ENCODE measurements around the gene GNPTAB.

The GNPTAB gene

GRCh38 chr12:101832030-101832429, 1.3 kb upstream of the GNPTAB start:
- Histone ChIP-seq H3K27me3 (ENCODE audit: insufficient read depth, low read length, poor library complexity) (no peaks in the 10 kb centered on the region), H3K4me1 (ENCODE audit: insufficient read depth, low read length) (peaks cover 38% of the 10 kb centered on the region), H3K9me3 (ENCODE audit: insufficient read depth, low read length, severe bottlenecking) (no peaks in the 10 kb centered on the region), H2AFZ (ENCODE audit: low read depth, low read length) (0 out of 2 replicates have a peak overlapping the region, but pooled peaks have one; percentile 78), H3K79me2 (ENCODE audit: insufficient read depth, low read length) (peaks cover 36% of the 10 kb centered on the region), H3K27ac (ENCODE audit: low read length) (no peak overlapping the region), H4K20me1 (ENCODE audit: insufficient read depth, low read length) (no peaks in the 10 kb centered on the region), H3K36me3 (ENCODE audit: insufficient read depth, low read length) (no peaks in the 10 kb centered on the region; the same call in 1 of the 2 replicates), H3K9ac (ENCODE audit: low read depth, low read length) (no peak overlapping the region), H3K4me2 (ENCODE audit: insufficient read depth, low read length) (no peak overlapping the region), H3K4me3 (ENCODE audit: low read depth in 1 of 2, low read length in 2 of 2) (no peak overlapping the region)
- TF ChIP-seq EZH2 (IDR thresholded peaks at IDR 0.05; ENCODE audit: borderline replicate concordance, low read depth, low read length, severe bottlenecking): no peak
- TF ChIP-seq CTCF (IDR thresholded peaks at IDR 0.05; ENCODE audit: borderline replicate concordance, extremely low read depth, low read length, poor library complexity, severe bottlenecking): no peak
- no peak for DNase-seq
- no peak for ATAC-seq (ENCODE audit: insufficient read depth, low read depth)

- H3K4me3 ChIP-seq (ENCODE audit: low read depth in 1 of 2, low read length in 2 of 2): peak overlapping the region; percentile 73 to 94; a peak in 3 of 4 replicates
- no peaks in the 10 kb centered on the region; the same call in 1 of the 2 replicates for H3K36me3 ChIP-seq (ENCODE audit: insufficient read depth, low read length)
- H3K4me1 ChIP-seq (ENCODE audit: insufficient read depth, low read length): peaks cover 59% of the 10 kb centered on the region
- H3K27ac ChIP-seq (ENCODE audit: low read length): peak overlapping the region; percentile 85
- DNase-seq (no peak), ATAC-seq (ENCODE audit: insufficient read depth, low read depth) (peak; percentile 5; the same call in 2 of the 3 replicates)
- H3K4me2 ChIP-seq (ENCODE audit: insufficient read depth, low read length): peak overlapping the region; percentile 78
- no peaks in the 10 kb centered on the region for H4K20me1 ChIP-seq (ENCODE audit: insufficient read depth, low read length)
- peaks cover 59% of the 10 kb centered on the region for H3K79me2 ChIP-seq (ENCODE audit: insufficient read depth, low read length)
- H3K9me3 ChIP-seq (ENCODE audit: insufficient read depth, low read length, severe bottlenecking): no peaks in the 10 kb centered on the region
- H3K27me3 ChIP-seq (ENCODE audit: insufficient read depth, low read length, poor library complexity): no peaks in the 10 kb centered on the region
- peak overlapping the region; percentile 92 for H2AFZ ChIP-seq (ENCODE audit: low read depth, low read length)
- H3K9ac ChIP-seq (ENCODE audit: low read depth, low read length): peak overlapping the region; percentile 81
- TF ChIP-seq EZH2 (IDR thresholded peaks at IDR 0.05; ENCODE audit: borderline replicate concordance, low read depth, low read length, severe bottlenecking): no peak
- no peak for TF ChIP-seq CTCF (IDR thresholded peaks at IDR 0.05; ENCODE audit: borderline replicate concordance, extremely low read depth, low read length, poor library complexity, severe bottlenecking)
These were observed 956 bp downstream of the GNPTAB start for GRCh38 chr12:101829639-101830366.

- Histone ChIP-seq H3K27ac (ENCODE audit: low read length) (peak overlapping the region; percentile 85), H3K36me3 (ENCODE audit: insufficient read depth, low read length) (no peaks in the 10 kb centered on the region; the same call in 1 of the 2 replicates)
- no peak for ATAC-seq (ENCODE audit: insufficient read depth, low read depth)
These were observed 2.1 kb downstream of the GNPTAB start for GRCh38 chr12:101828463-101829196.

More at GRCh38 chr12:101828463-101829196, 2.1 kb downstream of the GNPTAB start:
- TF ChIP-seq CTCF (IDR thresholded peaks at IDR 0.05; ENCODE audit: borderline replicate concordance, extremely low read depth, low read length, poor library complexity, severe bottlenecking) (no peak), EZH2 (IDR thresholded peaks at IDR 0.05; ENCODE audit: borderline replicate concordance, low read depth, low read length, severe bottlenecking) (no peak)
- H3K4me2 ChIP-seq (ENCODE audit: insufficient read depth, low read length): peak overlapping the region; percentile 78
- DNase-seq: peak; percentile 51
- peaks cover 70% of the 10 kb centered on the region for H3K4me1 ChIP-seq (ENCODE audit: insufficient read depth, low read length)
- H2AFZ ChIP-seq (ENCODE audit: low read depth, low read length): no peak overlapping the region
- H3K27me3 ChIP-seq (ENCODE audit: insufficient read depth, low read length, poor library complexity): no peaks in the 10 kb centered on the region
- H3K9ac ChIP-seq (ENCODE audit: low read depth, low read length): peak overlapping the region; percentile 81
- no peaks in the 10 kb centered on the region for H4K20me1 ChIP-seq (ENCODE audit: insufficient read depth, low read length)
- peak overlapping the region in 1 of 2 experiments; percentile 94; a peak in 2 of 4 replicates for H3K4me3 ChIP-seq (ENCODE audit: low read depth in 1 of 2, low read length in 2 of 2)
- H3K9me3 ChIP-seq (ENCODE audit: insufficient read depth, low read length, severe bottlenecking): no peaks in the 10 kb centered on the region
- H3K79me2 ChIP-seq (ENCODE audit: insufficient read depth, low read length): peaks cover 63% of the 10 kb centered on the region
